CD14-positive monocyte (primary cell): Measurements from ENCODE around the gene ACTA2. TPM values are rescaled to one million over a fixed set of nuclear protein-coding genes. Genes with fewer than 3 reads are reported as not detected.
A peak's percentile ranks its signal among the peaks of the same experiment; 100 is the strongest.

ENCODE experiments used
- DNase-seq, 3 donors: peaks; one replicate each; pipeline ENCODE4 v3.0.0-alpha.2; 2011 to 2022
- H2AFZ ChIP-seq: 2 replicates; pipeline ENCODE4 v1.6.0; 2012; ENCODE audit warnings: mild to moderate bottlenecking, low read depth, low read length, inconsistent platforms; ENCODE audit not compliant: insufficient read depth, poor library complexity, severe bottlenecking
- H3K27ac ChIP-seq, 2 donors: 1 replicate in 1 of 2; 2 replicates in 1 of 2; pipeline ENCODE4 v1.5.1; 2012 to 2013; ENCODE audit warnings: low read length in 2 of 2, control low read depth in 1 of 2, inconsistent platforms in 1 of 2, low read depth in 1 of 2, mild to moderate bottlenecking in 1 of 2
- H3K27me3 ChIP-seq, 2 donors: one replicate each; pipeline versions ENCODE4 v1.6.0 to v1.6.1; 2011 to 2013; ENCODE audit warnings: low read length in 2 of 2; ENCODE audit not compliant: control insufficient read depth in 2 of 2, insufficient read depth in 2 of 2
- H3K36me3 ChIP-seq, 2 donors: replicated peaks in 1 of 2; 1 replicate in 1 of 2; 2 replicates in 1 of 2; pipeline versions ENCODE4 v1.5.1 to v1.6.1; 2012 to 2013; ENCODE audit warnings: low read length in 2 of 2, control low read depth in 1 of 2, inconsistent platforms in 1 of 2, mild to moderate bottlenecking in 1 of 2; ENCODE audit not compliant: insufficient read depth in 2 of 2, control insufficient read depth in 1 of 2
- H3K4me1 ChIP-seq, 2 donors: 1 replicate in 1 of 2; 2 replicates in 1 of 2; pipeline versions ENCODE4 v1.5.1 to v1.6.1; 2012 to 2013; ENCODE audit warnings: low read length in 2 of 2, control low read depth in 1 of 2, inconsistent platforms in 1 of 2, mild to moderate bottlenecking in 1 of 2, moderate library complexity in 1 of 2; ENCODE audit not compliant: insufficient read depth in 2 of 2, control insufficient read depth in 1 of 2
- H3K4me2 ChIP-seq: replicated peaks from 2 replicates; pipeline ENCODE3; 2012; ENCODE audit warnings: low read length, moderate library complexity, mild to moderate bottlenecking; ENCODE audit not compliant: poor library complexity, severe bottlenecking; ENCODE audit errors: extremely low read depth
- H3K4me3 ChIP-seq, 3 experiments: fragments of 200-600 bp in 1 of 3; sonication (generic) in 1 of 3; replicated peaks in 1 of 3; 1 replicate in 2 of 3; 2 replicates in 1 of 3; pipeline ENCODE4 v1.5.1; 2011 to 2013; ENCODE audit warnings: low read length in 3 of 3, mild to moderate bottlenecking in 3 of 3, control low read depth in 2 of 3, low read depth in 2 of 3, inconsistent platforms in 1 of 3, moderate library complexity in 1 of 3
- H3K79me2 ChIP-seq: 2 replicates; pipeline ENCODE4 v1.6.0; 2012; ENCODE audit warnings: mild to moderate bottlenecking, control low read depth, inconsistent platforms, low read length, moderate library complexity; ENCODE audit not compliant: insufficient read depth
- H3K9ac ChIP-seq: 2 replicates; pipeline ENCODE4 v1.6.0; 2017; ENCODE audit warnings: low read length, mild to moderate bottlenecking; ENCODE audit not compliant: insufficient read depth, poor library complexity, severe bottlenecking
- H3K9me3 ChIP-seq, 2 donors: replicated peaks in 1 of 2; 1 replicate in 1 of 2; 2 replicates in 1 of 2; pipeline versions ENCODE4 v1.5.1 to v1.6.1; 2012 to 2013; ENCODE audit warnings: low read length in 2 of 2, control low read depth in 1 of 2; ENCODE audit not compliant: control insufficient read depth in 1 of 2, insufficient read depth in 1 of 2
- H4K20me1 ChIP-seq: 2 replicates; pipeline ENCODE4 v1.6.0; 2012; ENCODE audit warnings: mild to moderate bottlenecking, low read length, control low read depth, moderate library complexity; ENCODE audit not compliant: insufficient read depth
- H3K27ac Mint-ChIP-seq, 7 donors: one replicate each; pipeline ENCODE4 v1.8.0; 2020; ENCODE audit warnings: mild to moderate bottlenecking in 7 of 7, mixed read lengths in 7 of 7, moderate library complexity in 6 of 7, inconsistent platforms in 2 of 7
- H3K27me3 Mint-ChIP-seq, 3 donors: one replicate each; pipeline ENCODE4 v1.8.0; 2021 to 2022; ENCODE audit warnings: low read depth in 3 of 3, mild to moderate bottlenecking in 3 of 3, mixed read lengths in 3 of 3, moderate library complexity in 3 of 3, inconsistent platforms in 1 of 3
- H3K36me3 Mint-ChIP-seq, 2 donors: one replicate each; pipeline ENCODE4 v1.8.0; 2020; ENCODE audit warnings: mixed read lengths in 2 of 2, inconsistent platforms in 1 of 2, mild to moderate bottlenecking in 1 of 2
- H3K4me1 Mint-ChIP-seq: one replicate; pipeline ENCODE4 v1.8.0; 2020; ENCODE audit warnings: mild to moderate bottlenecking, mixed read lengths
- H3K4me3 Mint-ChIP-seq, 2 donors: one replicate each; pipeline ENCODE4 v1.8.0; 2020; ENCODE audit warnings: mild to moderate bottlenecking in 2 of 2, mixed read lengths in 2 of 2, moderate library complexity in 1 of 2
- H3K9me3 Mint-ChIP-seq, 7 donors: one replicate each; pipeline ENCODE4 v1.8.0; 2020 to 2022; ENCODE audit warnings: mixed read lengths in 7 of 7, mild to moderate bottlenecking in 6 of 7, moderate library complexity in 6 of 7, inconsistent platforms in 2 of 7
- CTCF ChIP-seq: fragments of 200-600 bp; IDR thresholded peaks from one replicate; pipeline ENCODE4 v1.8.0; 2022; ENCODE audit warnings: antibody characterized with exemption, mild to moderate bottlenecking
- WGBS: methylation state at CpG from one replicate; pipeline ENCODE4 v1.1.5; 2013; ENCODE audit warnings: missing lambda C conversion rate; ENCODE audit not compliant: insufficient coverage; 5-methylcytosine and 5-hydroxymethylcytosine counted together
- intact Hi-C, 2 donors: fragments of 100-400 bp; cut with micrococcal nuclease; formaldehyde crosslinking; loops; one replicate each; pipeline versions ENCODE4 v1.15.0 to v1.15.1; 2023
- polyA plus RNA-seq, 3 donors: library from polyadenylated mRNA; depleted of rRNA in 1 of 3; unstranded in 2 of 3; stranded (reverse) in 1 of 3; fragments of 300-500 nt in 2 of 3; fragments of >200 nt in 1 of 3; fragmentation: Illumina TruSeq in 2 of 3; gene quantifications; 1 replicate in 2 of 3; 2 replicates in 1 of 3; pipeline ENCODE4 v1.2.3, GENCODE V29; 2012 to 2021

The ACTA2 gene
- polyA plus RNA-seq, 3 donors: 4.4 to 12.3 (median 6.8) TPM

GRCh38 chr10:88984525-88984924 lies 32.0 kb upstream of the ACTA2 start:
- intact Hi-C loops: no loop called here
- Mint-ChIP-seq H3K36me3 (peaks cover 9 to 11% of the 10 kb centered on the region in 2 donors), H3K27ac (peak overlapping the region in 1 of 7 donors; percentile 8), H3K4me3 (no peak overlapping the region), H3K9me3 (peaks cover 3 to 5% (median 4%) of the 10 kb centered on the region in 7 donors), H3K27me3 (peaks cover 0 to 7% (median 1%) of the 10 kb centered on the region in 3 donors), H3K4me1 (peaks cover 30% of the 10 kb centered on the region)
- no peaks in the 10 kb centered on the region for H3K27me3 ChIP-seq
- no peak overlapping the region for H3K9ac ChIP-seq
- no peak for DNase-seq
- no peak overlapping the region for H3K4me3 ChIP-seq
- no peak overlapping the region for H3K27ac ChIP-seq
- TF ChIP-seq CTCF: no peak
- H3K9me3 ChIP-seq: no peaks in the 10 kb centered on the region
- H4K20me1 ChIP-seq: no peaks in the 10 kb centered on the region
- H3K79me2 ChIP-seq: no peaks in the 10 kb centered on the region
- no peaks in the 10 kb centered on the region for H3K36me3 ChIP-seq
- no peak overlapping the region for H3K4me2 ChIP-seq
- peaks cover 23 to 30% of the 10 kb centered on the region in 2 donors for H3K4me1 ChIP-seq
- no peak overlapping the region for H2AFZ ChIP-seq

- Mint-ChIP-seq H3K4me1 (peaks cover 28% of the 10 kb centered on the region), H3K36me3 (peaks cover 9 to 11% of the 10 kb centered on the region in 2 donors), H3K9me3 (peaks cover 3 to 5% (median 4%) of the 10 kb centered on the region in 7 donors), H3K4me3 (no peak overlapping the region), H3K27ac (no peak overlapping the region), H3K27me3 (peaks cover 0 to 7% (median 1%) of the 10 kb centered on the region in 3 donors)
- H3K9me3 ChIP-seq: no peaks in the 10 kb centered on the region
- no peaks in the 10 kb centered on the region for H4K20me1 ChIP-seq
- no peak for TF ChIP-seq CTCF
- no peak for DNase-seq
- no peak overlapping the region for H2AFZ ChIP-seq
- H3K36me3 ChIP-seq: no peaks in the 10 kb centered on the region
- 60% methylated on average over 1 of the region's 1 CpG for whole genome bisulfite sequencing
- intact Hi-C loops: no loop called here
- H3K4me1 ChIP-seq: peaks cover 20 to 24% of the 10 kb centered on the region in 2 donors
- H3K4me3 ChIP-seq: no peak overlapping the region
- no peak overlapping the region for H3K27ac ChIP-seq
- H3K9ac ChIP-seq: no peak overlapping the region
- H3K27me3 ChIP-seq: no peaks in the 10 kb centered on the region
- H3K79me2 ChIP-seq: no peaks in the 10 kb centered on the region
- no peak overlapping the region for H3K4me2 ChIP-seq
These were observed 31.4 kb upstream of the ACTA2 start for GRCh38 chr10:88983939-88984338.
